Measurements from ENCODE around the gene FMN1.

The FMN1 gene

DNA sequence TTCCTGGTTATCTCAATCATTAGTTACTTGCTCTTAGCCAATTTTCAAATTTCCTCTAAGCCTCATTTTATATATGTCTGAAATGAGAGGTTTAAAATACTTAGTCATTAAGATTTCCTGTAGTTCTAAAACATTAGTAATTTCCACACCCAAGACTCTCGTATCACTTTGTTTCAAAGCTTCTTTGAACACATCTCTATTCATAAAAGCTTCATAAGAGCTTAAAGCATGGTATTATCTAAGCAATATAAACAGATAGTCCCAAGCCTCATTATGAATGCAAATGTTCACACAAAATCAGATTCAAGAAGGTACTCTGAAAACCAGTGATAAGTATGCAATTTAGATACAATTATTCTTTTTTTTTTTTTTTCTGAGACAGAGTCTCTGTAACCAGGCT lies 217.0 kb downstream of the FMN1 start:
- ChIA-PET CTCF (no interaction called here), POLR2A (no interaction called here)
- DNase-seq (ENCODE audit: extremely low spot score), result no peak
- TF ChIP-seq FOXK2 (IDR thresholded peaks at IDR 0.05) (no peak), CTBP1 (IDR thresholded peaks at IDR 0.05; ENCODE audit: borderline replicate concordance) (no peak), ELF4 (IDR thresholded peaks at IDR 0.05) (no peak), SUZ12 (IDR thresholded peaks at IDR 0.05) (no peak), TARDBP (IDR thresholded peaks at IDR 0.05) (no peak), HDGF (IDR thresholded peaks at IDR 0.05; ENCODE audit: borderline replicate concordance) (no peak)
- TF ChIP-seq, protein P1, sequence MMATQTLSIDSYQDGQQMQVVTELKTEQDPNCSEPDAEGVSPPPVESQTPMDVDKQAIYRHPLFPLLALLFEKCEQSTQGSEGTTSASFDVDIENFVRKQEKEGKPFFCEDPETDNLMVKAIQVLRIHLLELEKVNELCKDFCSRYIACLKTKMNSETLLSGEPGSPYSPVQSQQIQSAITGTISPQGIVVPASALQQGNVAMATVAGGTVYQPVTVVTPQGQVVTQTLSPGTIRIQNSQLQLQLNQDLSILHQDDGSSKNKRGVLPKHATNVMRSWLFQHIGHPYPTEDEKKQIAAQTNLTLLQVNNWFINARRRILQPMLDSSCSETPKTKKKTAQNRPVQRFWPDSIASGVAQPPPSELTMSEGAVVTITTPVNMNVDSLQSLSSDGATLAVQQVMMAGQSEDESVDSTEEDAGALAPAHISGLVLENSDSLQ (IDR thresholded peaks at IDR 0.05), result no peak

DNA sequence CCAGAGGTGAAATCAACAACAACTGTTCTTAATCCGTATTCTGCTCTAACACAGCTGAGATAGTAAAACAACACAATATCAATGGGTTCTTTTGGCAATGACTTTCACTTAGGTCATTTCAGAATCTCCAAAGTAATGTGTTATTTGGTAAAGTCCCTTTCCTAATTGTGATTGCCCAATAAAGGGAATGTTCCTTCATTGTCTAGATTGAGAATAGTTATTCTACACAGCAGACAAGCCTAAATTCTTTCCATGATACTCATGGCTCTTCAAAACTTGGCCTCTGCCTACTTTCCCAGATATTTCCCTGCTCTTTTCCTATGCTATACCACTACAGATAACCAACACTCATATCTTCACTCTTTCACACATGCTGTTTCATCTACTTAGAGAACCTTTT lies 219.8 kb downstream of the FMN1 start:
- no peak for DNase-seq (ENCODE audit: extremely low spot score)
- POLR2A ChIA-PET, result no interaction called here
- CTCF ChIA-PET, result no interaction called here
- TF ChIP-seq FOXA1 (IDR thresholded peaks at IDR 0.05) (no peak), BHLHE40 (IDR thresholded peaks at IDR 0.05; ENCODE audit: borderline replicate concordance) (no peak), LEF1 (IDR thresholded peaks at IDR 0.05; ENCODE audit: borderline replicate concordance) (no peak), ELF4 (IDR thresholded peaks at IDR 0.05) (no peak), ARNT (IDR thresholded peaks at IDR 0.05) (no peak), FOXM1 (IDR thresholded peaks at IDR 0.05; ENCODE audit: borderline replicate concordance) (no peak), CTBP1 (IDR thresholded peaks at IDR 0.05; ENCODE audit: borderline replicate concordance) (no peak), SP1 (IDR thresholded peaks at IDR 0.05) (no peak), SUZ12 (IDR thresholded peaks at IDR 0.05) (no peak), ZNF384 (IDR thresholded peaks at IDR 0.05) (no peak), HDGF (IDR thresholded peaks at IDR 0.05; ENCODE audit: borderline replicate concordance) (no peak), TARDBP (IDR thresholded peaks at IDR 0.05) (no peak), NFRKB (IDR thresholded peaks at IDR 0.05) (no peak), L3MBTL2 (conservative IDR thresholded peaks at IDR 0.05) (no peak), FOXK2 (IDR thresholded peaks at IDR 0.05) (no peak)
- TF ChIP-seq, protein P1 (IDR thresholded peaks at IDR 0.05), result no peak

DNA sequence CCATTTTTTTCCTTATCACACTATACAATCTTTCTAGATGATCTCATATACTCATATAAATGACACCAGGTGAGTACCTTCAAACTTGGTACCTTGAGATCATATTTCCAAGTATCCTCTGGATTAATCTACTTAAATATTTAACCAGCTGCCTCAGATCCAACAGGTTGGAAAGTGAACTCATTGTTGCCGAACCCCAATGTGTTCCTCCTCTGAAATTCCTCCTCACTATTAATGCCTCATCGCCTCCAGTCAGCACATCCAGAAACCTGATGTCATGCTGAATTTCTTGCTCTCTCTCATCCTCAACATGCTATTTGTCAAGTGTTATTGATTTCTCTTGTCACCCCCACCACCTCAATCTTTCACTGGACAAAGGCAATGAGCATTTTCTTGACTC lies 221.8 kb downstream of the FMN1 start:
- CTCF ChIA-PET, result no interaction called here
- POLR2A ChIA-PET, result no interaction called here
- DNase-seq (ENCODE audit: extremely low spot score), result no peak
- TF ChIP-seq SP1 (IDR thresholded peaks at IDR 0.05), result no peak

DNA sequence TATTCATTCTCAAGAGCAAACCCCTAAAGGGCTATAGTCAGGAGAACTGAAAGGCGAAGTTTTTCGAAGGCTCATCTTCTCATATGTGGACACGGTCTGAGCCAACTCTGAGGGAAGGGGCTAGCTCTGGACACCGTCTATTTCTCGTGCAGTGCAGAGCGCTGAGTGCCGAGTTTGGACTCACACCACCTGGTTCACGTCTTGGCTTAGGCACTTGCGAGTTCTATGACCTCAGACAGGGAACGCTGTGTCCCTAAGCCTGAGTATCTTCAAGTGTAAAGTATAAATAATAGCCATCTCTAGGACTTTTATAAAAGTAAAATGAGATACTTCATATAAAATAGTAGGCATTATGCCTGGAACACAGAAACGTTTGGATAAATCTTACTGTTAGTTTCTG lies 223.7 kb downstream of the FMN1 start:
- ChIA-PET CTCF (no interaction called here), POLR2A (no interaction called here)
- TF ChIP-seq ZNF384 (IDR thresholded peaks at IDR 0.05) (no peak), ELF4 (IDR thresholded peaks at IDR 0.05) (no peak), HDGF (IDR thresholded peaks at IDR 0.05; ENCODE audit: borderline replicate concordance) (no peak), TARDBP (IDR thresholded peaks at IDR 0.05) (no peak)
- TF ChIP-seq, protein P1 (IDR thresholded peaks at IDR 0.05), result no peak
- DNase-seq (ENCODE audit: extremely low spot score), result no peak

DNA sequence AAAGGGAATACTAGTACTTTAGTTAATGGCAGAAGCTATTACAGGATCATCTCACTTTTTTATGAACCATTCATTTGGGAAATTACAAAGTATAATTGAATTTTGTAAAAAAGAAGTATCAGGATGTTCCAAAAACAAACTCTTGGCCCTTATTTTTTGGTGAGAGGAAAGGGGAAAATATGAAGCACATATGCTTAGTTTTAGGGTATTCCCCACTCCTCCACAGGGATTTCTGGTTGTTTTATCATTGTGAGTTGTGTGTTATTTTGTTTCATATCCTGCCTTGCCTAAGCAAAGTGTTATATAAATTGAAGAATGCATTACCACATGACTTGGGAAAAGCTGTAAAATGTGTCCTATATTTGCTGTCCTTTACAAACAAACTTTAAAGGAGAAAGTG lies 227.0 kb downstream of the FMN1 start:
- POLR2A ChIA-PET, result no interaction called here
- CTCF ChIA-PET, result no interaction called here
- no peak for DNase-seq (ENCODE audit: extremely low spot score)

DNA sequence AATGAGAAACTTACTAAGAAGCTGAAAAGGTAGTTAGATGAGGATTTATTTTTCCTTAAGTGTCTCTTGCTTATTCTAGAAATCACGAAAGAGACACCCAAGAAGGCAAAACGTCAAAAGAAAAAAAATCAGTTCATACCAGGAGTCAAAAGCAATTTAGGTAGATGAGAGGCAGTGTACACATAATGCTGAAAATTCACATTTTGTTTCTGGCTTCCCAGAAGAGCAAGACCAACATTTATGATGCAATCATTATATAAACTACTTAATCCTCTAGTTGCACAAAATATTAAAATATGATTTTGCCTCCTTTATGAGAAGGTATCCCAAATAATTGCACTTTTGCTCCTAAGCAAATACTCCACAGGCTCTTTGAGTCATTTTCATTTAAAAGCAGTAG lies 228.0 kb downstream of the FMN1 start:
- no peak for DNase-seq (ENCODE audit: extremely low spot score)
- ChIA-PET CTCF (no interaction called here), POLR2A (no interaction called here)
- no peak for TF ChIP-seq BHLHE40 (IDR thresholded peaks at IDR 0.05; ENCODE audit: borderline replicate concordance)
- no peak for TF ChIP-seq FOXA1 (IDR thresholded peaks at IDR 0.05)
- no peak for TF ChIP-seq SUZ12 (IDR thresholded peaks at IDR 0.05)
- no peak for TF ChIP-seq TARDBP (IDR thresholded peaks at IDR 0.05)
- TF ChIP-seq, protein P1 (IDR thresholded peaks at IDR 0.05), result no peak
- TF ChIP-seq L3MBTL2 (conservative IDR thresholded peaks at IDR 0.05), result no peak
- TF ChIP-seq ARNT (IDR thresholded peaks at IDR 0.05), result no peak
- no peak for TF ChIP-seq ELF4 (IDR thresholded peaks at IDR 0.05)
- TF ChIP-seq FOXK2 (IDR thresholded peaks at IDR 0.05), result no peak
- TF ChIP-seq SP1 (IDR thresholded peaks at IDR 0.05), result no peak
- no peak for TF ChIP-seq LEF1 (IDR thresholded peaks at IDR 0.05; ENCODE audit: borderline replicate concordance)
- TF ChIP-seq ZNF384 (IDR thresholded peaks at IDR 0.05), result no peak
- no peak for TF ChIP-seq HDGF (IDR thresholded peaks at IDR 0.05; ENCODE audit: borderline replicate concordance)
- no peak for TF ChIP-seq NFRKB (IDR thresholded peaks at IDR 0.05)
- no peak for TF ChIP-seq CTBP1 (IDR thresholded peaks at IDR 0.05; ENCODE audit: borderline replicate concordance)
- TF ChIP-seq FOXM1 (IDR thresholded peaks at IDR 0.05; ENCODE audit: borderline replicate concordance), result no peak

More for the DNA sequence above, 227.0 kb downstream of the FMN1 start:
- no peak for TF ChIP-seq HDGF (IDR thresholded peaks at IDR 0.05; ENCODE audit: borderline replicate concordance)
- TF ChIP-seq, protein P1 (IDR thresholded peaks at IDR 0.05), result no peak

Measured in HEK293T (cell line).